ENCODE measurements around the gene LRRC75B.

DNA sequence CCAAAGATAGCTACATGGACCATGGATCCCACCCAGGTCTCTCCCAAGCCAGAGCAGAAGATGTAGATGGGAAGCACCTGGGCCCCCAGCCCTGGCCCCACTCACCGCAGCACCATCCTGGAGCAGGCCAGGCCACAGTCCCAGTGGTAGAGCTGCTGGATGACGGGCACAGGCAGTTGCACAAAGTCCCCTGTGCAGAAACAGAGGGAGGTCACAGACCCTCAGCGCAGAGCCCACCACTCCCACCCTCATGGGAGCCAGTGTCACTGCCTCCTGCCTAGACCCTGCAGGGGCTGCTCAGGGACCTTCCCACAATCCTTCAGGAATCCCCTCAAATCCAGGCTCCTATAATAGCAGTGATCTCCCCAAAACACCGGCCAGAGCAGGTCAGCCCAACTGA is 44.1 kb downstream of the LRRC75B start:
- TF ChIP-seq BRF1 (IDR thresholded peaks at IDR 0.05; ENCODE audit: borderline replicate concordance, extremely low read depth, insufficient read length): no peak
- no peak for TF ChIP-seq CHD2 (IDR thresholded peaks at IDR 0.05; ENCODE audit: low read depth, low read length)
- TF ChIP-seq EGR1 (conservative IDR thresholded peaks at IDR 0.05): no peak
- TF ChIP-seq, protein P1, sequence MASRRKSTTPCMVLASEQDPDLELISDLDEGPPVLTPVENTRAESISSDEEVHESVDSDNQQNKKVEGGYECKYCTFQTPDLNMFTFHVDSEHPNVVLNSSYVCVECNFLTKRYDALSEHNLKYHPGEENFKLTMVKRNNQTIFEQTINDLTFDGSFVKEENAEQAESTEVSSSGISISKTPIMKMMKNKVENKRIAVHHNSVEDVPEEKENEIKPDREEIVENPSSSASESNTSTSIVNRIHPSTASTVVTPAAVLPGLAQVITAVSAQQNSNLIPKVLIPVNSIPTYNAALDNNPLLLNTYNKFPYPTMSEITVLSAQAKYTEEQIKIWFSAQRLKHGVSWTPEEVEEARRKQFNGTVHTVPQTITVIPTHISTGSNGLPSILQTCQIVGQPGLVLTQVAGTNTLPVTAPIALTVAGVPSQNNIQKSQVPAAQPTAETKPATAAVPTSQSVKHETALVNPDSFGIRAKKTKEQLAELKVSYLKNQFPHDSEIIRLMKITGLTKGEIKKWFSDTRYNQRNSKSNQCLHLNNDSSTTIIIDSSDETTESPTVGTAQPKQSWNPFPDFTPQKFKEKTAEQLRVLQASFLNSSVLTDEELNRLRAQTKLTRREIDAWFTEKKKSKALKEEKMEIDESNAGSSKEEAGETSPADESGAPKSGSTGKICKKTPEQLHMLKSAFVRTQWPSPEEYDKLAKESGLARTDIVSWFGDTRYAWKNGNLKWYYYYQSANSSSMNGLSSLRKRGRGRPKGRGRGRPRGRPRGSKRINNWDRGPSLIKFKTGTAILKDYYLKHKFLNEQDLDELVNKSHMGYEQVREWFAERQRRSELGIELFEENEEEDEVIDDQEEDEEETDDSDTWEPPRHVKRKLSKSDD (conservative IDR thresholded peaks at IDR 0.05; ENCODE audit: low read length): no peak
- no peak for TF ChIP-seq SAP30 (IDR thresholded peaks at IDR 0.05; ENCODE audit: borderline replicate concordance, insufficient read depth, low read depth, low read length, poor library complexity, severe bottlenecking)
- TF ChIP-seq SRF (CRISPR knock-in tag; IDR thresholded peaks at IDR 0.05): no peak
- TF ChIP-seq SMARCA4 (IDR thresholded peaks at IDR 0.05): no peak
